ENCODE data around the gene ANO1.

ANO1 gene

GRCh38 chr11:70099578-70100279 is 21.6 kb downstream of the ANO1 start:
- no peak for ATAC-seq
- TF ChIP-seq CREB5 (CRISPR knock-in tag; IDR thresholded peaks at IDR 0.05; ENCODE audit: low read depth) (no peak), ISL1 (CRISPR knock-in tag; IDR thresholded peaks at IDR 0.05) (no peak), POU6F1 (CRISPR knock-in tag; IDR thresholded peaks at IDR 0.05; ENCODE audit: borderline replicate concordance, low read depth) (no peak), CSDC2 (CRISPR knock-in tag; IDR thresholded peaks at IDR 0.05) (no peak), ZNF565 (CRISPR knock-in tag; conservative IDR thresholded peaks at IDR 0.05; ENCODE audit: low read depth) (no peak), ZFP30 (CRISPR knock-in tag; IDR thresholded peaks at IDR 0.05) (no peak), ARNTL (CRISPR knock-in tag; IDR thresholded peaks at IDR 0.05; ENCODE audit: borderline replicate concordance, low read depth) (no peak), CSRNP3 (CRISPR knock-in tag; IDR thresholded peaks at IDR 0.05) (no peak), OSR1 (CRISPR knock-in tag; IDR thresholded peaks at IDR 0.05) (no peak), GLIS3 (CRISPR knock-in tag; IDR thresholded peaks at IDR 0.05) (no peak), TSHZ2 (CRISPR knock-in tag; IDR thresholded peaks at IDR 0.05) (no peak), ZNF70 (CRISPR knock-in tag; IDR thresholded peaks at IDR 0.05) (no peak), ZNF8 (CRISPR knock-in tag; IDR thresholded peaks at IDR 0.05) (no peak), ESRRG (CRISPR knock-in tag; IDR thresholded peaks at IDR 0.05) (no peak)

GRCh38 chr11:70100280-70100603 is 22.1 kb downstream of the ANO1 start:
- TF ChIP-seq CREB5 (CRISPR knock-in tag; IDR thresholded peaks at IDR 0.05; ENCODE audit: low read depth): no peak
- TF ChIP-seq TOX (CRISPR knock-in tag; IDR thresholded peaks at IDR 0.05; ENCODE audit: borderline replicate concordance): no peak
- TF ChIP-seq CSDC2 (CRISPR knock-in tag; IDR thresholded peaks at IDR 0.05): no peak
- TF ChIP-seq ARNTL (CRISPR knock-in tag; IDR thresholded peaks at IDR 0.05; ENCODE audit: borderline replicate concordance, low read depth): no peak
- no peak for TF ChIP-seq TCF4 (CRISPR knock-in tag; IDR thresholded peaks at IDR 0.05; ENCODE audit: borderline replicate concordance)
- TF ChIP-seq BACH2 (CRISPR knock-in tag; IDR thresholded peaks at IDR 0.05; ENCODE audit: borderline replicate concordance): no peak
- no peak for TF ChIP-seq PATZ1 (CRISPR knock-in tag; IDR thresholded peaks at IDR 0.05; ENCODE audit: borderline replicate concordance)
- TF ChIP-seq OSR1 (CRISPR knock-in tag; IDR thresholded peaks at IDR 0.05): no peak
- no peak for TF ChIP-seq ZNF70 (CRISPR knock-in tag; IDR thresholded peaks at IDR 0.05)
- ATAC-seq: no peak

- TF ChIP-seq ZNF565 (CRISPR knock-in tag; conservative IDR thresholded peaks at IDR 0.05; ENCODE audit: low read depth): no peak
- no peak for TF ChIP-seq CSRNP3 (CRISPR knock-in tag; IDR thresholded peaks at IDR 0.05)
- TF ChIP-seq ARNTL (CRISPR knock-in tag; IDR thresholded peaks at IDR 0.05; ENCODE audit: borderline replicate concordance, low read depth): no peak
- no peak for TF ChIP-seq BACH2 (CRISPR knock-in tag; IDR thresholded peaks at IDR 0.05; ENCODE audit: borderline replicate concordance)
- TF ChIP-seq ISL1 (CRISPR knock-in tag; IDR thresholded peaks at IDR 0.05): no peak
- TF ChIP-seq ZNF70 (CRISPR knock-in tag; IDR thresholded peaks at IDR 0.05): no peak
- no peak for TF ChIP-seq ZNF8 (CRISPR knock-in tag; IDR thresholded peaks at IDR 0.05)
- no peak for ATAC-seq
These were observed 22.7 kb downstream of the ANO1 start for GRCh38 chr11:70100791-70101190.

Measured in SK-N-SH treated with all-trans-retinoic acid at 6 μM for 48 hours (cell line).